ENCODE measurements around the gene GATA5.

DNA sequence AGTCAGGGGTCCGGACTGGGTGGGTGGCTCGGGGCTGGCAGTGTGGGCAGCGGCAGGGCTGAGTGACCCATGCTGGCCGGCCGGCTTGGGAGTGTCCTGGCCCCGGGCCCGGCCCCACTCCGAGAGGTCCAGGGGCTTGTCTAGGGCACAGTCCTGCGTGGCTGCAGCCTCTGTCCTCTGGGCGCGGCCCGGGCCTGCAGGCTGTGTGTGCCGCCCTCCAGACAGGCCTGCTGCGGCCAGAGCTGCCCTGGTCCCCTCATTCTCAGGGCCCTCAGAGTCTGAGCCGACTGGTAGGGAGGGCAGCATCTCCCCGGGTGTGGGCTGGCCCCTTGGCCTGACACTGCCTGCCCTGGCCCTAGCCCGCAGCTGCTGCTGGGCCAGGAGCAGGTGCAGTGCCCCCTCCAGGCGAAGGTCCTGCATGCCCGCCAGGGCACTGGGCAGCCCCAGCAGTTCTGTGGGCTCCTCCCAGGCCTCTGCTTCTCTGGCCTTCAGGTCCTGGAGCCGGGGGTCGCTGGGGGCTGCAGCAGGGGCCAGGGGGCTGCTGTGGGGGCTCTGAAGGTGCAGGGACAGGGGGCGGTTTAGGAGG lies 61.8 kb downstream of the GATA5 start:
- TF ChIP-seq, protein P1, sequence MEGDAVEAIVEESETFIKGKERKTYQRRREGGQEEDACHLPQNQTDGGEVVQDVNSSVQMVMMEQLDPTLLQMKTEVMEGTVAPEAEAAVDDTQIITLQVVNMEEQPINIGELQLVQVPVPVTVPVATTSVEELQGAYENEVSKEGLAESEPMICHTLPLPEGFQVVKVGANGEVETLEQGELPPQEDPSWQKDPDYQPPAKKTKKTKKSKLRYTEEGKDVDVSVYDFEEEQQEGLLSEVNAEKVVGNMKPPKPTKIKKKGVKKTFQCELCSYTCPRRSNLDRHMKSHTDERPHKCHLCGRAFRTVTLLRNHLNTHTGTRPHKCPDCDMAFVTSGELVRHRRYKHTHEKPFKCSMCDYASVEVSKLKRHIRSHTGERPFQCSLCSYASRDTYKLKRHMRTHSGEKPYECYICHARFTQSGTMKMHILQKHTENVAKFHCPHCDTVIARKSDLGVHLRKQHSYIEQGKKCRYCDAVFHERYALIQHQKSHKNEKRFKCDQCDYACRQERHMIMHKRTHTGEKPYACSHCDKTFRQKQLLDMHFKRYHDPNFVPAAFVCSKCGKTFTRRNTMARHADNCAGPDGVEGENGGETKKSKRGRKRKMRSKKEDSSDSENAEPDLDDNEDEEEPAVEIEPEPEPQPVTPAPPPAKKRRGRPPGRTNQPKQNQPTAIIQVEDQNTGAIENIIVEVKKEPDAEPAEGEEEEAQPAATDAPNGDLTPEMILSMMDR (IDR thresholded peaks at IDR 0.05), result no peak
- no peak for TF ChIP-seq POLR2AphosphoS5 (IDR thresholded peaks at IDR 0.05)

All from esophagus muscularis mucosa (tissue), 3 donors.